ENCODE results near the gene C1QTNF9B.

The C1QTNF9B gene

GRCh38 chr13:23858546-23858945, 38.8 kb downstream of the C1QTNF9B start:
- DNase-seq (ENCODE audit: low read depth), result no peak

- DNase-seq (ENCODE audit: low read depth), result no peak
Observed at GRCh38 chr13:23856008-23856750, 41.1 kb downstream of the C1QTNF9B start.

- no peak for DNase-seq (ENCODE audit: low read depth)
Observed at GRCh38 chr13:23855360-23855759, 41.9 kb downstream of the C1QTNF9B start.

- no peak for DNase-seq (ENCODE audit: low read depth)
Observed at GRCh38 chr13:23852351-23852750, 45.0 kb downstream of the C1QTNF9B start.

- DNase-seq (ENCODE audit: low read depth), result no peak
Observed at GRCh38 chr13:23851106-23851505, 46.2 kb downstream of the C1QTNF9B start.

- no peak for DNase-seq (ENCODE audit: low read depth)
Observed at GRCh38 chr13:23850134-23850533, 47.2 kb downstream of the C1QTNF9B start.

GRCh38 chr13:23849670-23850069, 47.6 kb downstream of the C1QTNF9B start:
- DNase-seq (ENCODE audit: low read depth), result no peak

- DNase-seq (ENCODE audit: low read depth), result no peak
Observed at GRCh38 chr13:23848646-23849141, 48.6 kb downstream of the C1QTNF9B start.

- DNase-seq (ENCODE audit: low read depth), result no peak
Observed at GRCh38 chr13:23848019-23848418, 49.3 kb downstream of the C1QTNF9B start.

- DNase-seq (ENCODE audit: low read depth), result no peak
Observed at GRCh38 chr13:23847497-23847896, 49.8 kb downstream of the C1QTNF9B start.

- no peak for DNase-seq (ENCODE audit: low read depth)
Observed at GRCh38 chr13:23845105-23845725, 52.1 kb downstream of the C1QTNF9B start.

GRCh38 chr13:23844132-23844531, 53.2 kb downstream of the C1QTNF9B start:
- no peak for DNase-seq (ENCODE audit: low read depth)

- no peak for DNase-seq (ENCODE audit: low read depth)
Observed at GRCh38 chr13:23843436-23843835, 53.9 kb downstream of the C1QTNF9B start.

GRCh38 chr13:23842406-23842805, 54.9 kb downstream of the C1QTNF9B start:
- DNase-seq (ENCODE audit: low read depth), result no peak

Measured in activated T-helper 9 cell treated with anti-CD3 and anti-CD28 coated beads, Interleukin-2, amount 50 U/mL, for 16 hours (primary cell).